Stimulated activated CD8-positive, alpha-beta memory T cell treated with anti-CD3 and anti-CD28 coated beads, Interleukin-7, amount 100 ng/mL, for 1 hour (primary cell): Measurements from ENCODE around the gene FAM117A.
"Not testable (repeated sequence)": the region's sequence is repeated elsewhere in the genome, so short reads cannot be mapped to it uniquely, and the experiment has no call there.

Source experiments
- DNase-seq, 2 donors: peaks; one replicate each; pipeline ENCODE4 v3.0.0-alpha.2; 2020; ENCODE audit warnings: low read depth in 2 of 2

FAM117A gene

DNA sequence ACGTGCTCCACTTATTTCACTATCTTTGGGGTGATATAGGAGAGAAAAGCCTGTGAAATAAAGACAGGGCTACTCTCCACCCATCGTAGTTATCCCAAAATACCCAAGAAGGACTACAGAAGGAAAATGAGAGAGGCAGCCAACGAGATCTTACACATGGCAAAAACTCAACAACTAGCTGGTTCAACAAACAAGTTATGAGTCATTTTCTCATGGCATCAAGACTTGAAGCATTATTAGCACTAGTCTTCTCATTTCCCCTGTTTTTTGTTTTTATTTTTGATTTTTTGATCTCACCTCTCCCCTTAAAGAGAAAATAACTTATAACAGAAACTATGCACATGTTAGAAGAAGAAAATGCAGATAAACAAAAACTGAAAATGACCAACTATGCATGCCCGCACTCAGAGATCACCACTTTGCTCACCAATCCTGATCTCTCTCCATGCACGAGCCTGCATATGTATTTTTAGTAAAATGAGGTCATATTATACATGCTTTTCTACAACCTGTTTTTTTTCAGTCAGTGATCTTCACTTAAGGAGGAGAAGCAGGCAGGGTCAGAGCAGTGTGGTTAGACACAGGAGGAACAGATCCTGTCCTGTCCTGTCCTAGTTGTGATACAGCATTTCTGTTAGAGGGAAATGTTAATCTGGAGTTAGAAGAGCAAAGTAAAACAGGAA is 22.8 kb downstream of the FAM117A start:
- no peak for DNase-seq

DNA sequence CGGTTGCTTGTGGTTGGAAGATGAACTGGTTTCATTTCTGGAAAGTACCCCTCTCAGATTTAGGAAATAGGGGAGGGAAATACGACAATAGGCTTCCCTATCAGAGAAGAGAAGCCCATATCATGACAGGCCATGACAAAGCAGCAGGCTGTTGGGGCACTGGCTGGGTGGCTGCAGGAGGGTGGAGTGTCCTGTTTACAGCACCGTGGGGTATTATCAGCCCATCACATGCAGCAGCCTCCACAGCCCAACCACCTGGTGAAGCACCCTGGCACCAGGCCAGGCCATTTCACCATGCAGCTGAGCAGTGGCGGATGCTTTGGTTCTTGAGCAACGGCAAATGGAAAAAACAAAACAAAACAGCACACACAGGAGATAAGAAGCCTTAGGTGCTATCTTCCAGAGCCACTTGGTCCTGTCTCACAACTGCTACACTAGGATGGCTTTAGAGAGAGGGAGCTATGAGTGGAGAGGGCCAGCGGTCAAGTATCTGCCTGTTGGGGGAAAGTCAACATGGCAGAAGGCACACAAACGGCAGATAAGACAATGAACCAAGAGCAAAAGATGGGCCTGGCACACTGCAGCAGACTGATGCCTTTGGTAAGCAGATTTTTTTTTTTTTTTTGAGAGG is 24.2 kb downstream of the FAM117A start:
- DNase-seq = peak; percentile 88 to 90

DNA sequence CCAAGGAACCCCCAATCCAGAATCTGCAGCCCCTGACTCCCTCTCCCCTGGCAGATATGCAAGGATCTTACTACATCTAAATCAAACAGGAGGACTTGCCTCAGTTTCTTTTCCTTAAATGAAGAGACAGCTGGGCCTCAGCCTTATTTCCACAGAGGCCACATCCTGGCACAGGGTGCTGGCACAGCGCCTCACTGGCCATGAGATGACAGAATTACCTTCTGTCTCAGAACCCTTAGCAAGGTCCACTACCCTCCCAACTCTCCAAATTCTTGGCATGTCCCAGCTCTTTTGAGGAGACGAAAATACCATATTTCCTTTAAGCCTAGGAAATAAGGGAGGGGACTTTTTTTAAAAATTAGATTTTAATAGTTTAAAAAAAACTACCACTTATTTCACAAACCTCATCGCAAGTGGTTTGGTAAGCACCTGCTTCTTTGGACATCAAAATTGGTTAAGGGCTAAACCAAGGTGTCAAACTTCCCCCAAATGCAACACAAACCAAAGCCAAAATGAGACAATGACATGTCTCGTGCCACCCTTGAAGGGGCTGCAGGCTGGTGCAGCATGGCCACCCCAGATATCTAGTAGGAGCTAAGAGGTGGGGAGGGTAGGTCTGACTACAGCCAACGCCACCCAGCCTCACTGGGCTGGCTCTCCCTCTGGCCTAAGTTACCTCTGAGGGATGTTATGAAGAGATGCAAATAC is 25.3 kb downstream of the FAM117A start:
- DNase-seq = no peak

DNA sequence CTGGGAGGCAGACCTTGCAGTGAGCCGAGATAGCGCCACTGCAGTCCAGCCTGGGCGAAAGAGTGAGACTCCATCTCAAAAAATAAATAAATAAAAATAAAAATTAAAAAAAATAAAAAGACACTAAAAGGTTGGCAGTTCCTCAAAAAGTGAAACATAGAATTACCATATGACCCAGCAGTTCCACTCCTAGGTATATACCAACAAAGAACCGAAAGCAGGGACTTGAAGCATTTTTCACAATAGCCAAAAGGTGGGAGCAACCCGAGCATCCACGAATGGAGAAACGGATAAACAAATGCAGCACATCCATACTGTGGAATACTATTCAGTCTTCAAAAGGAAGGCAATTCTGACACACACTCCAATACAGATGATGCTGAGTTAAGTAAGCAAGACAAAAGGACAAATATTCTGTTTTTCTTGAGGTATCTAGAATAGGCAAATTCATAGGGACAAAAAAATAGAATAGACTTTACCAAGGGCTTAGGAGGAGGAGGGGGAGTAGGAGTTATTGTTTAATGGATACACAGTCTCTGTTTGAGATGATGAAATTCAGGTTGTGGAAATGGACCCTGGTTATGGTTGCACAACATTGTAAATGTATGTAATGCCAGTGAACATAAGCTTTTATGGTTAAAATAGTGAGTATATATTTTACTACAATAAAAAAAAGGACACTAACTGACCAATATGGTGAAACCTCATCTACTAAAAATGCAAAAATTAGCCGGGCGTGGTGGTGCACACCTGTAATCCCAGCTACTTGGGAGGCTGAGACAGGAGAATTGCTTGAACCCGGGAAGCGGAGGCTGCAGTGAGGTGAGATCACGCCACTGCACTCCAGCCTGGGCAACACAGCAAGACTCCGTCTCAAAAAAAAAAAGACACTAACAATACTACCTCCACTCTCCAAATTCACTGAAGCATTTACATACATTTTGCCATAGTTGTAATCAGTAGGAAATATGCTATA is 29.1 kb downstream of the FAM117A start:
- DNase-seq = no peak

DNA sequence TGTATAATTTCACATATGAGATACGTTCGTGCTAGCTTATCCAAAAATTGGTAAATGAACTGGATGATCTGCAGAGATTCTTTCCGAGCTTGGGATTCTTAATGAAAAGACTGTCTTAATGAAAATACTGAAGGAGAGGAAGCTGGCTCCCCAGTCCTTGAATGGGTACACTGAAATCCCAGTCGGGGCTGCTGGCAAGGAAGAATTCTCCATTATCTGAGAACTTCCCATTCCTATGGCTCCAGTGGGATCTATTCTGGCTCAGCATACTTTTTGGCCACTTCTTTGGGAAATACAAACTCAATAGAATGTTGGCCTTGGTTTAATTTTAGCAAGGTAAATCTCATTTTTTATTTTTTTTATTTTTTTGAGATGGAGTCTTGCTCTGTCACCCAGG is 32.5 kb downstream of the FAM117A start:
- DNase-seq = no peak

DNA sequence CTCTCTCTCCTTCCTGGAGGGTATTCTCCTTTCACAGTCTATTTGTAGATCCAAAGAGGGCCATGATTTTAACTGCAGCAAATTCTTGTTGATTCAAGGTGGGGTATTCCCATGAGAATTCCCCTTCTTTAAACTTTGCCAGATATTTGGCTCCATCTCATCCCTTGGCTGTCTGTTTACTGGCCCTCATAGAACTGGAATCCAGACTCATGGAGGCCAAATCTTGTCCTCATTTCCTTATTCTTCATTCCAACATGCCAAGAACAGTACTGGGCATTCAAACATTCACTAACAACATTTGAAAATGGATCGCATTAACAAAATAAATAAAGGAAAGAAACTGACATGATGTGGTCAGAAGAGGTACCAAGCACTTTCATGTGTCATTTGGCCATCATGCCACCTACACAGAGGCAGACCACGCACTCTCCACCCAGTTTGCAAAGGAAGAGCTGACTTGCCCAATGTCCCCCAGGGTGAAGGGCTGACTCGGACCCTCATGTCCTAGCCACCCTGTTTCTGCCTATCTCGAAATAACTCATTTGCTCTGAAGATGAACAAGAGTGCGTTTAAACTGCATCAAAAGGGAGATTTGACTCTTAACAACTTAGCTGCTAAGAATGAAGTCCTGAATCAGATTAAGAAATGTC is 33.0 kb downstream of the FAM117A start:
- DNase-seq = no peak

DNA sequence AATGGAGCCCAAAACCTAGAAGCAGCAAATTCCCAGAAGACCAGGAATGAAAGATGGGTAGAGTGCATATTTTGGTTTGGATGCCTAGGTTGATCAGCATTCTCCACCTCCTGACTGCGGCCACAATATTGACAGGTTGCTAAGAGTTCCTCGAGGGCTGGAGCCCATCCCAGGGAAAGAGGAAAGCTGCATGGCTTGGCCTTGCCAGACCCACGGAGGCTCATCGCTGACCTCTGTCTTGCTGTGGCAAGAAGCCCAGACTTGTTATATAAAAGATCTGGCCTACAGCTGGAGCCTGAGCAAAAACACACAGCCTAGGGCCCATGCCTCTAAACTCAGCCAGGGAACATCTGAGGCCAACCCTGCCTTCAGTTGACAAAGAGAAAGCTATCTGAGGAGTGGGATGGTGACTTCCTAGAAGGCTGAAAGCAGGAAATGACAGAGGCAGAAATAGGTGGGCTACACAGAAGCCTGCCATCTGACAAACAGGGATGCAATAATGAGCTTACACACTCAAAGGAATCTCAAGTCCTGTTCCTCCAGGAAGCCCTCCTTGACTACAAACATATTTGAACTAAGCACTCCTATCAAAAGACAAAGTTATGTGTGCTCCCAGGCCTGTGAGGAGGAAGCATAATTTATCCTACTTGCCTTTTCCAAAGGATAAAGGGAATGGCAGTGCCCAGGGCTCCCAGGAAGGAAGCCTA is 33.7 kb downstream of the FAM117A start:
- no peak for DNase-seq

DNA sequence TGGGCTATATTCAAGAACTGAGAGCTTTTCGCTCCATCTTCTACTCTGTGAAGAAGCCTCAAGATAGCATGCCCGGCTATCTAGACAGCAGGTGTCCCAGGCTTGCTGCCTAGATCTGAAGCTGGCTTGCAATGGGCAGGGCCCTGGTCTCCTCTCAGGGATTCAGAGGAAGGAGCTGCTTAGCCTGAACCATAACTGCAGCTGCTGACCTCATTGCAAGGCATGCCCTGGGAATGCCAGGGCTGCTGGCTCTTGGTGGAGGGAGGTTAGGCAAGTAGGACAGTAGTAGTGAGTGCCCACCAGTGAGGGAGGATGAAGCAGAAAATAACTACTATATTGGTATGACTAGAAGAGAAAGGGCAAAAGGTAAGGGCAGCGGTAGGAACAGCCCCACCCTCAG is 34.9 kb downstream of the FAM117A start:
- no peak for DNase-seq

DNA sequence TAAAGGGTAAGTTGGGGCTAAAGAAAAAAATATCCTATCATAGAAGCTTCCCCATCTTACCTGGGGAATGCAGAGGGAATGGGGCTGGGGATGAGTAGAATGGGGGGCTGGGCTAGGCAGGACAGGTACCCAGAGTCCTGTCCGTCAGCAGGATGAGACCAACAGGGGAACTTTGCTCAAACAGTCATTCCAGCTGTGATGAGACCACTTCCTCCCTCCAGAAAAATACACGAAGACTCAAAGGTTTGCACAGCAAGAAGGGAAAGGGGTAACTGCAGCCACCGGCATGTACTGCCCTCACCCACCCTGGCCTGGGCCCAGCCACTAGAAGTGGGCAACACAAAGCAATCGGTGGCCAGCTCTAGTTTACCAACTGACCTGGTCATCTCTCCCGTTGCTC is 35.5 kb downstream of the FAM117A start:
- no peak for DNase-seq

DNA sequence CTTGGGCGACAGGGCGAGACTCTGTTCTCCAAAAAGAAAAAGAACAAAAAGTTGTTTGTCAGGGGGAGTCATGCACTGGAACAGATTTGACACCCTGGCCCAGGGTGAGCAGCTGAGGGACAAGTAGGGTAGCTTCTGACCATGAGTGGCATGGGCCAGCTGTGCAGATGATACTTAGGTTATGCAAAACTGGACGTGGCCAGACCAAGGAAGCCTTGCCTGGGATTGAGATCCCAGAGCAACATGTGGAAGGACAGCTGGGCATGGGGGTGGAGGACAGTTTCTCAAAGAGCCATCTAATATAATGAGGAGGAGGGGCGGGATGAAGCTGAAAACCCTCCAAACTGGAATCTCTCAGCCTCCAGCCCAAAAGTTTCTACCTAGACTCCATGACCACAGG is 36.6 kb downstream of the FAM117A start:
- DNase-seq = no peak

DNA sequence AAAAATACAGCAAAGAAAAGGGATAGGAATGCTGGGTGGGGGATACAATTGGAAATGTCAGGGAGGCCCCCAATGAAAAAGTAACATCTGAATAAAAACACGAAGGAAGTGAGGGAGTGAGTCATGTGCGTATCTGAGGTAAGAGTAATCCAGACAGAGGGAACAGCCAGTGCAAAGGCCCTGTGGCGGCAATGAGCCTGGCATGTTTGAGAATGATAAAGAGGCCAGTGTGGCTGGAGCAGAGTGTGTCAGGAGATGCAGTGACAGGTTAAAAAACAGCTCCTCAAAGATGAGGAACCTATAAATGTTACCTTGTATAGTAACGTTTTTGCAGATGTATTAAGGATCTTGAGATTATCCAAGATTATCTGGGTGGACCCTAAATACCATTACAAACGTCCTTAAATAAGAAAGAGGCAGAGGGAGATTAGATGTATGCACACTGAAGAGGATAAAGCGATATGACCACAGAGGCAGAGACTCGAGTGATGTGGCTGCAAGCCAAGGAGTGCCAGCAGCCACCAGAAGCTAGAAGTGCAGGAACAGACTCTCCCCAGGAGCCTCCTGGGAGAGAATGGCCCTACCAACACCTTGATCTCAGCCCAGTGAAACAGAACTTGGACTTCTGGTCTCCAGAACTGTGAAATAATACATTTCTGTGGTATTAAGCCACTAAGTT is 38.3 kb downstream of the FAM117A start:
- DNase-seq = no peak

DNA sequence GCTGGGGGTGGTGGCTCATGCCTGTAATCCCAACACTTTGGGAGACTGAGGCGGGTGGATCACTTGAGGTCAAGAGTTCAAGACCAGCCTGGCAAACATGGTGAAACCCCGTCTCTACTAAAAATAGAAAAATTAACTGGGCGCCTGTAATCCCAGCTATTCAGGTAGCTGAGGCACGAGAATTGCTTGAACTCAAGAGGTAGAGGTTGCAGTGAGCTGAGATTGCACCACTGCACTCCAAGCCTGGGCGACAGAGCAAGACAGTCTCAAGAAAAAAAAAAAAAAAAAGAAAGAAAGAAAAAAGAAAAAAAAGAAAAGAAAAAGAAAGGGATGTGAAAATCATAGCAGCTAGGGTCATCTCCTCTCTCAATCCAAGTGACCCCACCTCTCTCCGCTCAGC is 39.4 kb downstream of the FAM117A start:
- DNase-seq = not testable (repeated sequence)

DNA sequence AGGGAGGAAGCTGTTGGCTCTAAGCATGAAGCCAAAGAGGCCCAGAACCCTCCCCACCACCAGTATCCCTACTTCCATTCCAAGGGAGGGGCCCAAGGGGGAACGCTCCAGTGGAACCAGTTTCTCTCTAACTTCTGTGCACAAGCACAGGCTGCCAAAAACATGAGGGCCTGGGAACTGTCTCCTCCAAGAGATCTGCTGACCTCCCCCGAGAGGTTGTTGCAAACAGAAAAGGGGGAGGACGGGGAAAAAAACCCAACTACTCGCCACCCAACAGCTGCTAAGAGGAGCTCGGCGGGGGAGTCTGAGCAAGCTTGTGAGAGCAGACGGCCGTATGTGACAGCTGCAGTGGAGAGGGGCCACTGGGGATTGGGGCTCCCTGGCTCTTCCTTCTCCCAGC is 40.5 kb downstream of the FAM117A start:
- DNase-seq = no peak

DNA sequence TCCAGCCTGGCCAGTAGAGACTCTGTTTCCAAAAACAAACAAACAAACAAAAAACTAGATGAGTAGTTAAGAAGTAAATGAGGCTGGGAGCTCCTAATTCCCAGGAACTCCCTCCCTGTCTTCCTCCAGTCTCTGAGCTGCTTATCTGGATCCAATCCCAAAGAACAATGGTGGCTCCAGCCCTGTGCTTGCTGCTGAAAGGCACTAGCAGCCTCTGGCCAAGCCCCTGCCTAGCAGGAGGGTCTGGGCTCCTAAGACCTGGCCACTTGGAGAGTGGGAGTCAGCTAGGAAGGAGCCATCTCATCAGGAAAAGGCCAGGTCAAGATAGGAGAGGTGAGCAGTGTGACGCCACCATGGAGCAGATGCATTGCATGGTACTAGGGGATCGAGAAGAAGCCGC is 41.9 kb downstream of the FAM117A start:
- DNase-seq = no peak

DNA sequence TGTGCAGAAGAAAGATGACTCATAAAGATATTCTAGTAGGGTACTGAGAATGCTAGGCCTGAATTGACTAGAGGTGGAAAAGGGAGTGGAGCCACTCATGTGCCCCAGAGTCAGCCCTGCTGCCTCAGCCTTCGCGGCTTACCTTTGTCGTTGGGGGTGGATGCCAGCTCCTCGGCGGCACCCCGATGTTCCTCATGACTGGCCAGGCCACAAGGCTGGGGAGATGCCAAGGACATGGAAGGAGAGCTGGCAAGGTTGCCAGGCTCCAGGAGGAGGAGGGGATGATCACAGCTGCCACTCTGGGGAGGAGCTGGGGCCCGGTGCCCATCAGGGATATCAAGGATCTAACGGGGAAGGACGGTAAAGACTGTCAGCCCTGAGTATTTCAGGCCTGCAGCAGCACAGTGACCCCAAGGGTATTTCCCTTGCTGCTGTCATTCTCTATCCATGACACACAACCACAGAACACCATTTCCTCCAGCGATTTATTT is 46.5 kb downstream of the FAM117A start:
- DNase-seq = no peak

DNA sequence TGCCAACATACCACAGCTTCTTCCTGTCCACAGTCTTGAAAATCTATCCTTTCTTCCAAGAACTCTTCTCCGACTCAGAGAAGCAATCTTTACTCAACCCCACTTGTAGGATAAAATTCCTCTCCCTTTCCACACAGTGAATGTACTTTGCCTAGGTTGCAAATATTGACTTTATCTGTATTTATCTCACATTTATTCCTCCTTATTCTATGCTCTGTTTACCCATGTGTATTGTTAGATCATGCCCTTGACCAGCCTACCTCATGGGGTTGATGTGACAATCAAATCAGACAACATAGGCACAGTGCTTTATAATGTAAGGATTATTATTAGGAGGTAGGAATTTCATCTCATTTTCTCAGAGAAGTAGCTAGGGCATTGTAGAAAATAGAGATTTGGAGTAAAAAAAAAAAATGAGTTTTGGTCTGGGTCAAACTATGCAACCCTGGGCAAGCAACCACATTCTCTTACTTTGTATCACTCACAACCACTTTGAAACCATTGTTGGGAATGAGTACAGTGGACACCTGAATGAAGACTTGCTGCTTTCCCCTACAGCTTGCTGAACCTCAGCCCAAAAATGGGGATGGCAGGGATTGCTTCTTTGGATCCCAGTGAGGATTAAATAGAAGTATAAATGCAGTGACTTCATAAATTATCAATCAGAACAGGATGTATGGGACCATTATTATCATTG is 47.1 kb downstream of the FAM117A start:
- no peak for DNase-seq

DNA sequence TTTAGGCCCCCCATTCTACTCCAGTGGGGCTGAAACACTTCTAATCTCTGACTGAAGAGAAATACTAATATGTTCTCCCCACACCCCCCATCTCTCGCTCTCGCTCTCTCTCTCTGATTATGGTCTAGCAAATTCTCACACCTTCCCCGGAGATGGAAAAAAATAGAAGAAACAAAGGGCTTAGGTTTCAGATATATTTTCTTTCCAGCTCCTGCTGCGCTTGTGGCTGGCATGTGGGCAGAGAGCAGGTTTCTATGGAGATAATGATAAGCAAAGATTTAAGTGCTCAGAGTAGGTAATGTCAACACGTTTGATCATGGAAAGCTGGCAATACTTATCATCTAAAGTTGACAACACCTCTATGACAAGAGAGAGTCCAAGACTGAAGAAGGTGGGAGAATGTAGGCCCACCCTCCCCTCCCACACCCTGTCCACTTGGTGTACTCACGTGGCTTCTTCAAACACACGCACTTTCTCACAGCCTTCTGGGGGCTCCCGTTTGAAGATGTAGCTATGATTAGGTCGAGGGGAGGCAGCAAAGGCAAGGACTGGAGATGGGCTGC is 48.1 kb downstream of the FAM117A start:
- peak in 1 of 2 donors; percentile 23 for DNase-seq

DNA sequence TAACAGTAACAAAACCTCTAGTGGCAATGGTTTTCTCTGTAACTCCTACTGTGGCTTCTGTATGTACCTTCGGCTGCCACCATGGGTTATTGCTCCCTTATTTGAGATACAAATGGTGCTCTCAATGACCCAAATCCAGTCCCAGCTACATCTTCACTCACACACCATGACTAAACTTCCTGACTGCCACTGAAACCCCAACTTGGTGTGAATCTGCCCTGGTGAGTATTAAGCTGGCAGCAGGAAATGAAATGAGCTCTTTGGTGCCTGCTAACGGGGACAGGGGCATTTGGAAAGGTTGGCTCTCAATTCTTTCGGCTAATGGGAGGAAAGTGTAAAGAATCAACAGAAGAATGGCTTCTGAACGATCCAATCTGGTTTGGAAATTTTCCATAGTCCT is 48.7 kb downstream of the FAM117A start:
- DNase-seq = no peak

DNA sequence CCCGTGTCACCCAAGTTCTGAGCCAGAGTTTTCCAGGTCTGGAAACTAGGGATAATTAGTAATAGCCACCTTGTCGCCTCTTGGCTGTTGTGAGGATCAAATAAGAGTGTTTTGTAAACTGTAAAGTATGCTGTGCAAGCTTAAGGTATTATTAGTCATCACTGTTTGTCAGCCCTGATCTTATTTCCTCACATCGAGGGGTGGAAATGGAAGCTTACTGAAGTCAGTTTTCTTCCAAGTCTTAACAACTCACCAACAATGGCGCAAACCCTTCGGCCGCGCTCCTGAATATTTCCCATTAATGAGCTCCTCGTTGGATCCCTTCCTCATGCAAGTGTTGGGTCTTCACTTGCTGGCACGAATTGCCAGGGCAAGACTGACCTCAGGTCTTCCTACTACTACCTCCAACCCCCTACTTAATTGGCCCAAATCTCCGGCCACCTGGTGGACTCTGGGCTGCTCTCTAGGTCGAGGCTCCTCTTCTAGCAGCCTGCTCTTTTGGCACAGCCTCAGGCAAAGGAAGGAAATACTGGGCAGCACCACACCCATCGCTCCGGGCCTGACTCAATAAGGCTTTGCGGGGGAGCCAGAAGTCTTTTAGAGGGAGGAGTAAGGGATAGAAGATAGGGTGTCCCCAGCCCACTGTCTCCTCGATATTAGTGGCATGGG is 55.3 kb downstream of the FAM117A start:
- no peak for DNase-seq
